DND-41 (cell line): Measurements from ENCODE around the gene PSRC1.

ENCODE experiments used
- ATAC-seq: fragments of 200-7000 bp; cut with Tn5 transposase; 3 replicates; pipeline ENCODE4 v1.9.1; 2021; ENCODE audit warnings: low read depth; ENCODE audit not compliant: insufficient read depth
- DNase-seq: peaks from one replicate; pipeline ENCODE4 v3.0.0-alpha.2; 2020
- H2AFZ ChIP-seq: 2 replicates; pipeline ENCODE4 v1.6.0; 2012; ENCODE audit warnings: low read depth, low read length
- H3K27ac ChIP-seq: 2 replicates; pipeline ENCODE4 v1.5.1; 2012; ENCODE audit warnings: low read length, inconsistent platforms
- H3K27me3 ChIP-seq: fragments of 200-600 bp; sonication (generic); 2 replicates; pipeline ENCODE4 v1.6.0; 2012; ENCODE audit warnings: low read length, mild to moderate bottlenecking, inconsistent platforms; ENCODE audit not compliant: insufficient read depth, poor library complexity
- H3K36me3 ChIP-seq: 2 replicates; pipeline ENCODE4 v1.5.1; 2012; ENCODE audit warnings: low read length, inconsistent platforms; ENCODE audit not compliant: insufficient read depth
- H3K4me1 ChIP-seq: 2 replicates; pipeline ENCODE4 v1.5.1; 2012; ENCODE audit warnings: mild to moderate bottlenecking, low read length; ENCODE audit not compliant: insufficient read depth
- H3K4me2 ChIP-seq: 2 replicates; pipeline ENCODE4 v1.6.0; 2012; ENCODE audit warnings: mild to moderate bottlenecking, moderate library complexity, low read length, inconsistent platforms; ENCODE audit not compliant: insufficient read depth
- H3K4me3 ChIP-seq, 2 experiments: fragments of 200-600 bp in 1 of 2; shearing (Covaris generic) in 1 of 2; 2 replicates each; pipeline ENCODE4 v1.5.1; 2012 to 2016; ENCODE audit warnings: inconsistent platforms in 2 of 2, low read length in 2 of 2, mild to moderate bottlenecking in 2 of 2, low read depth in 1 of 2, moderate library complexity in 1 of 2
- H3K79me2 ChIP-seq: 2 replicates; pipeline ENCODE4 v1.6.0; 2012; ENCODE audit warnings: low read length, inconsistent platforms; ENCODE audit not compliant: insufficient read depth
- H3K9ac ChIP-seq: 2 replicates; pipeline ENCODE4 v1.6.0; 2012; ENCODE audit warnings: low read depth, mild to moderate bottlenecking, inconsistent platforms, low read length, moderate library complexity
- H3K9me3 ChIP-seq: 2 replicates; pipeline ENCODE4 v1.5.1; 2012; ENCODE audit warnings: low read length, moderate library complexity, mild to moderate bottlenecking, inconsistent platforms; ENCODE audit not compliant: insufficient read depth, severe bottlenecking
- H4K20me1 ChIP-seq: 2 replicates; pipeline ENCODE4 v1.6.0; 2012; ENCODE audit warnings: low read length; ENCODE audit not compliant: insufficient read depth
- EZH2 ChIP-seq: IDR thresholded peaks from 3 replicates; pipeline ENCODE4 v1.6.1; 2012; ENCODE audit warnings: borderline replicate concordance, low read depth, mild to moderate bottlenecking, moderate library complexity, low read length, inconsistent platforms; ENCODE audit not compliant: severe bottlenecking
- TF ChIP-seq, protein P1 (sequence below): IDR thresholded peaks from 2 replicates; pipeline ENCODE4 v1.5.1; 2012; ENCODE audit warnings: borderline replicate concordance, low read length, moderate library complexity, mild to moderate bottlenecking; ENCODE audit not compliant: poor library complexity, severe bottlenecking; ENCODE audit errors: extremely low read depth

Gene PSRC1

GRCh38 chr1:109262231-109263055, 20.5 kb downstream of the PSRC1 start:
- ATAC-seq: no peak
- H4K20me1 ChIP-seq: no peaks in the 10 kb centered on the region; the same call in 1 of the 2 replicates

DNA sequence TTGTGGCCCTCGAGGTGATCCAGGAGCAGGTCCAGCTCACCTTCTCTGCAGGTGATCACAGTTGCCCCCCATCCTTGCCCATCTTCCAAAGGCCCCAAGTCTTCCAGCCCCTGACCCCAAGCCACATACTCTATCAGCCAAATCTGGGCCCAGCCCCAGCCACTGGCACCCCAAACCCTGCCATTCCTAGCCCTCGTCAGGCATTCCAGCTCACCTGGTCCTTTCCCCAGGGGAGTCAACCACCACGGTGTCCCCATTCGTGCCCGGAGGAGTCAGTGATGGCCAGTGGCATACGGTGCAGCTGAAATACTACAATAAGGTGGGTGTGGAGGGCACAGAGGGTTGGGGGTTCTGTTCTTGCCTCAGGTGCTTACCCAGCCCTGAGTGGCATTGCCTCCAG, 21.4 kb downstream of the PSRC1 start:
- no peaks in the 10 kb centered on the region; the same call in 1 of the 2 replicates for H4K20me1 ChIP-seq
- no peaks in the 10 kb centered on the region for H3K27me3 ChIP-seq
- no peak for ATAC-seq
- no peak overlapping the region for H2AFZ ChIP-seq
- H3K79me2 ChIP-seq: no peaks in the 10 kb centered on the region
- H3K4me2 ChIP-seq: no peak overlapping the region
- TF ChIP-seq, protein P1, sequence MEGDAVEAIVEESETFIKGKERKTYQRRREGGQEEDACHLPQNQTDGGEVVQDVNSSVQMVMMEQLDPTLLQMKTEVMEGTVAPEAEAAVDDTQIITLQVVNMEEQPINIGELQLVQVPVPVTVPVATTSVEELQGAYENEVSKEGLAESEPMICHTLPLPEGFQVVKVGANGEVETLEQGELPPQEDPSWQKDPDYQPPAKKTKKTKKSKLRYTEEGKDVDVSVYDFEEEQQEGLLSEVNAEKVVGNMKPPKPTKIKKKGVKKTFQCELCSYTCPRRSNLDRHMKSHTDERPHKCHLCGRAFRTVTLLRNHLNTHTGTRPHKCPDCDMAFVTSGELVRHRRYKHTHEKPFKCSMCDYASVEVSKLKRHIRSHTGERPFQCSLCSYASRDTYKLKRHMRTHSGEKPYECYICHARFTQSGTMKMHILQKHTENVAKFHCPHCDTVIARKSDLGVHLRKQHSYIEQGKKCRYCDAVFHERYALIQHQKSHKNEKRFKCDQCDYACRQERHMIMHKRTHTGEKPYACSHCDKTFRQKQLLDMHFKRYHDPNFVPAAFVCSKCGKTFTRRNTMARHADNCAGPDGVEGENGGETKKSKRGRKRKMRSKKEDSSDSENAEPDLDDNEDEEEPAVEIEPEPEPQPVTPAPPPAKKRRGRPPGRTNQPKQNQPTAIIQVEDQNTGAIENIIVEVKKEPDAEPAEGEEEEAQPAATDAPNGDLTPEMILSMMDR: no peak
- TF ChIP-seq EZH2: no peak
- no peak for DNase-seq
- H3K9me3 ChIP-seq: no peaks in the 10 kb centered on the region
- H3K27ac ChIP-seq: no peak overlapping the region
- no peaks in the 10 kb centered on the region for H3K36me3 ChIP-seq
- H3K4me1 ChIP-seq: no peaks in the 10 kb centered on the region
- no peak overlapping the region for H3K9ac ChIP-seq
- H3K4me3 ChIP-seq: no peak overlapping the region

More at GRCh38 chr1:109262231-109263055, 20.5 kb downstream of the PSRC1 start:
- no peaks in the 10 kb centered on the region for H3K4me1 ChIP-seq
- no peaks in the 10 kb centered on the region for H3K36me3 ChIP-seq
- no peak overlapping the region for H2AFZ ChIP-seq
- DNase-seq: no peak
- H3K27me3 ChIP-seq: no peaks in the 10 kb centered on the region
- no peaks in the 10 kb centered on the region for H3K9me3 ChIP-seq
- no peak overlapping the region for H3K27ac ChIP-seq
- no peak overlapping the region for H3K4me3 ChIP-seq
- H3K9ac ChIP-seq: no peak overlapping the region
- no peak for TF ChIP-seq EZH2
- TF ChIP-seq, protein P1: no peak
- no peaks in the 10 kb centered on the region for H3K79me2 ChIP-seq
- H3K4me2 ChIP-seq: no peak overlapping the region

GRCh38 chr1:109261006-109261405, 21.9 kb downstream of the PSRC1 start:
- no peaks in the 10 kb centered on the region; the same call in 1 of the 2 replicates for H4K20me1 ChIP-seq
- no peaks in the 10 kb centered on the region for H3K36me3 ChIP-seq
- no peak overlapping the region for H3K9ac ChIP-seq
- H3K4me1 ChIP-seq: no peaks in the 10 kb centered on the region
- no peaks in the 10 kb centered on the region for H3K27me3 ChIP-seq
- H3K4me3 ChIP-seq: no peak overlapping the region
- H3K4me2 ChIP-seq: no peak overlapping the region
- ATAC-seq (no peak), DNase-seq (no peak)
- no peak overlapping the region for H2AFZ ChIP-seq
- TF ChIP-seq, protein P1: no peak
- no peak for TF ChIP-seq EZH2
- H3K27ac ChIP-seq: no peak overlapping the region
- no peaks in the 10 kb centered on the region for H3K9me3 ChIP-seq
- no peaks in the 10 kb centered on the region for H3K79me2 ChIP-seq
